HG03460 (cell line): ENCODE results near the gene MUC12.
"Not testable (repeated sequence)": the region's sequence is repeated elsewhere in the genome, so short reads cannot be mapped to it uniquely, and the experiment has no call there.

Experiments used
- ATAC-seq: cut with Tn5 transposase; IDR thresholded peaks from one replicate; pipeline ENCODE4 v1.9.1; 2021; ENCODE audit not compliant: unreplicated experiment

Gene MUC12

GRCh38 chr7:100985033-100985797 lies 15.8 kb downstream of the MUC12 start:
- not testable (repeated sequence) for ATAC-seq

- no peak for ATAC-seq
Observed at GRCh38 chr7:100991631-100992030, 22.3 kb downstream of the MUC12 start.

GRCh38 chr7:100992280-100992679 lies 22.9 kb downstream of the MUC12 start:
- not testable (repeated sequence) for ATAC-seq

GRCh38 chr7:100994671-100995070 lies 25.3 kb downstream of the MUC12 start:
- not testable (repeated sequence) for ATAC-seq

DNA sequence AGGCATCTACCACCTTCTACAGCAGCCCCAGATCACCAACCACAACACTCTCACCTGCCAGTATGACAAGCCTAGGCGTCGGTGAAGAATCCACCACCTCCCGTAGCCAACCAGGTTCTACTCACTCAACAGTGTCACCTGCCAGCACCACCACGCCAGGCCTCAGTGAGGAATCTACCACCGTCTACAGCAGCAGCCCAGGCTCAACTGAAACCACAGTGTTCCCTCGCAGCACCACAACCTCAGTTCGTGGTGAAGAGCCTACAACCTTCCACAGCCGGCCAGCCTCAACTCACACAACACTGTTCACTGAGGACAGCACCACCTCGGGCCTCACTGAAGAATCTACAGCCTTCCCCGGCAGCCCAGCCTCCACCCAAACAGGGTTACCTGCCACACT lies 29.2 kb downstream of the MUC12 start:
- not testable (repeated sequence) for ATAC-seq

DNA sequence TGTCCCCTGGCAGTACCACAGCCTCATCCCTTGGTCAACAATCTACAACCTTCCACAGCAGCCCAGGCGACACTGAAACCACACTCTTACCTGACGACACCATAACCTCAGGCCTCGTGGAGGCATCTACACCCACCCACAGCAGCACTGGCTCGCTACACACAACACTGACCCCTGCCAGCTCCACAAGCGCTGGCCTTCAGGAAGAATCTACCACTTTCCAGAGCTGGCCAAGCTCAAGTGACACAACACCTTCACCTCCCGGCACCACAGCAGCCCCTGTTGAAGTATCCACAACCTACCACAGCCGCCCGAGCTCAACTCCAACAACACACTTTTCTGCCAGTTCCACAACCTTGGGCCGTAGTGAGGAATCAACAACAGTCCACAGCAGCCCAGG lies 30.0 kb downstream of the MUC12 start:
- ATAC-seq = not testable (repeated sequence)

GRCh38 chr7:101000025-101000424 lies 30.7 kb downstream of the MUC12 start:
- not testable (repeated sequence) for ATAC-seq

DNA sequence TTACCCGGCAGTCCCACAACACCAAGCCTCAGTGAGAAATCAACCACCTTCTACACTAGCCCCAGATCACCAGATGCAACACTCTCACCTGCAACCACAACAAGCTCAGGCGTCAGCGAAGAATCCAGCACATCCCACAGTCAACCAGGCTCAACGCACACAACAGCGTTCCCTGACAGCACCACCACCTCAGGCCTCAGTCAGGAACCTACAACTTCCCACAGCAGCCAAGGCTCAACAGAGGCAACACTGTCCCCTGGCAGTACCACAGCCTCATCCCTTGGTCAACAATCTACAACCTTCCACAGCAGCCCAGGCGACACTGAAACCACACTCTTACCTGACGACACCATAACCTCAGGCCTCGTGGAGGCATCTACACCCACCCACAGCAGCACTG lies 33.0 kb downstream of the MUC12 start:
- not testable (repeated sequence) for ATAC-seq

DNA sequence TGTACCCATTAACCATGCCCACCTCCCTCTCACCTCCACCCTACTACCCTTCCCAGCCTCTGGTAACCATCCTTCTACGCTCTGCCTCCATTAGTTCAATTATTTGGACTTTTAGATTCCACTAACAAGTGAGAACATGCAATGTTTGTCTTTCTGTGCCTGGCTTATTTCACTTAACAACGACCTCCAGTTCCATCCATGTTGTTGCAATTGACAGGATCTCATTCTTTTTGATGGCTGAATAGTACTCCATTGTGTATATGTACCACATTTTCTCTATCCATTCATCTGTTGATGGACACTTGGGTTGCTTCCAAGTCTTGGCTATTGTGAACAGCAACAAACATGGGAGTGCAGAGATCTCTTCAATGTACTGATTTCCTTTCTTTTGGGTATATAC lies 38.0 kb downstream of the MUC12 start:
- ATAC-seq = not testable (repeated sequence)

- no peak for ATAC-seq
Observed at GRCh38 chr7:101009629-101010028, 40.3 kb downstream of the MUC12 start.

DNA sequence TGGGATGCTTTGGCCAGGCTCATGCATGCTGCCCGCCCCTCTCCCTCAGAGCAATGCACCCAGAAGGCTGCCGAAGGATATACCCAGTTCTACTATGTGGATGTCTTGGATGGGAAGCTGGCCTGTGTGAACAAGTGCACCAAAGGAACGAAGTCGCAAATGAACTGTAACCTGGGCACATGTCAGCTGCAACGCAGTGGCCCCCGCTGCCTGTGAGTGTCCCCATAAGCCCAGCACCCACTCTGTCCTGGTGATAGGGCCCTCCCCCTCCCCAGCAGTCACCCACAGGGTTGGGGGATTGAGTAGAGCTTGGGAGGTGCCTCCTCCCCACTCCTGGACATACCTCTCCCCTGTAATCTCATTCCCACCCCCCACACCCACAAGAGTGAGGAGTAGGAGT lies 43.6 kb downstream of the MUC12 start:
- no peak for ATAC-seq

DNA sequence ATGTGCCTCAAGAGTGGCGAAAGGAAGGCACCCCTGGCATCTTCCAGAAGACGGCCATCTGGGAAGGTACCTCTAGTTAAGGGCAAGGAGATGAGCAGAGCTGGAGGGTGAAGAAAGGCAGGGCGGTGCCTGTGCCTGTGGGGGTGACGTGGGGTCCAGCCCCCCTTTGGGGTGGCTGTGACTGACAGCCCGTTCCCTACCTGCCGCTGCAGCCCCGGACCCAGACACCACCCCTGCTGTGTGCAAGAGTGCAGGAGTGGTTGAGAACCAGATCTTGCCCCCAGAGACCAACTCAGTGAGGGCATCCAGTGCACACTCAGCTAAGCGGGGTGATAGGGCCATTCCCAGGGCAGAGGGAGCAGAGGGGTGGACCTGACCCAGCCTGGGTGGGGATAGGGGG lies 46.3 kb downstream of the MUC12 start:
- ATAC-seq = no peak

- ATAC-seq = peak; percentile 82
Observed at GRCh38 chr7:101017064-101017777, 47.9 kb downstream of the MUC12 start.

DNA sequence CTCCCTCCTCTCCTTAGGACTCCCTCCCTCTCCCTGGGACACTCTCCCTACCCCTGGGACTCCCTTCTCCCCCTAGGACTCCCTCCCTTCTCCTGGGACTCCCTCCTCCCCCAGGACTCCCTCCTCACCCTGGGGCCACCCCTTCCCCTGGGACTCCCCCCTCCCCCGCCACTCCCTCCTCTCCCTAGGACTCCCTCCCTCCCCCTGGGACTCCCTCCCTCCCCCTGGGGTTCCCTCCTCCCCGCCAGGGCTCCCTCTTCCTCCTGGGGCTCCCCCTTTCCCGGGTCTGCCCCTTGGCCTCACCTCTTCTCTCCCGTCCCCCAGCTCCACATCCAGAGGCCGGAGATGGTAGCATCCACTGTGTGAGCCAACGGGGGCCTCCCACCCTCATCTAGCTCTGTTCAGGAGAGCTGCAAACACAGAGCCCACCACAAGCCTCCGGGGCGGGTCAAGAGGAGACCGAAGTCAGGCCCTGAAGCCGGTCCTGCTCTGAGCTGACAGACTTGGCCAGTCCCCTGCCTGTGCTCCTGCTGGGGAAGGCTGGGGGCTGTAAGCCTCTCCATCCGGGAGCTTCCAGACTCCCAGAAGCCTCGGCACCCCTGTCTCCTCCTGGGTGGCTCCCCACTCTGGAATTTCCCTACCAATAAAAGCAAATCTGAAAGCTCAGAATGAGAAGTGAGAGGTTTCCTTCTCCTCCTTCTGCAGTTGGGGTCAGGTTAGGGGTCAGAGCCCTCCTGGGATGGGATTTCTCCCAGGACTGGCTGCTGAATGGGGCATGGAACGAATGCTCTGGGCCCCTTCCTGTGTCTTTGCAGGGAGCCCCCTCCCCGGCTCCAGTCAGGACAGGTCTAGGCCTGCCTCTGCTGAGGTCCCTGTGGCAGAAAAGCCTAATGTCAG lies 49.2 kb downstream of the MUC12 start:
- no peak for ATAC-seq

GRCh38 chr7:101020444-101020843 lies 51.1 kb downstream of the MUC12 start:
- ATAC-seq = no peak

- no peak for ATAC-seq
Observed at GRCh38 chr7:101021703-101022102, 52.3 kb downstream of the MUC12 start.

DNA sequence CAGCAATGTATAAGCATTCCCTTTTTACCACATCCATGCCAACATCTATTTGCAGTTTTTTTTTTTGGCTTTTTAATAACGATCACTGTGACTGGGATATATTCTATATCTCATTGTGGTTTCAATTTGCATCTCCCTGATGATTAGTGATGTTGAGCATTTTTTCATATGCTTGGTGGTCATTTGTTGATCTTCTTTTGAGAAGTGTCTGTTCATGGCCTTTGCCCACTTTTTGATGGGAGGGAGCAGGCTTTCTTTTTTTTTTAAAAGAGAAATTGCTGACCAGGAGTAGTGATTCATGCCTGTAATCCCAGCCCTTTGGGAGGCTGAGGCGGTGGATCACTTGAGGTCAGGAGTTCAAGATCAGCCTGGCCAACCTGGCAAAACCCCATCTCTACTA lies 54.5 kb downstream of the MUC12 start:
- ATAC-seq = no peak

- no peak for ATAC-seq
Observed at GRCh38 chr7:101031082-101031481, 61.7 kb downstream of the MUC12 start.

GRCh38 chr7:101035941-101036340 lies 66.6 kb downstream of the MUC12 start:
- ATAC-seq = no peak

- ATAC-seq = not testable (repeated sequence)
Observed at GRCh38 chr7:101041283-101041682, 71.9 kb downstream of the MUC12 start.

DNA sequence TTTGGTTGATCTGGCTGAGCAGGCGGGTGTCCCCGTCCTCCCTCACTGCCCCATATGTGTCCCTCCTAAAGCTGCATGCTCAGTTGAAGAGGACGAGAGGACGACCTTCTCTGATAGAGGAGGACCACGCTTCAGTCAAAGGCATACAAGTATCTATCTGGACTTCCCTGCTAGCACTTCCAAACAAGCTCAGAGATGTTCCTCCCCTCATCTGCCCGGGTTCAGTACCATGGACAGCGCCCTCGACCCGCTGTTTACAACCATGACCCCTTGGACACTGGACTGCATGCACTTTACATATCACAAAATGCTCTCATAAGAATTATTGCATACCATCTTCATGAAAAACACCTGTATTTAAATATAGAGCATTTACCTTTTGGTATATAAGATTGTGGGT lies 89.0 kb downstream of the MUC12 start:
- no peak for ATAC-seq

GRCh38 chr7:101059620-101059942 lies 90.2 kb downstream of the MUC12 start:
- no peak for ATAC-seq
